ENCODE data around the gene ATP2B2.
"Not testable (repeated sequence)": the region's sequence is repeated elsewhere in the genome, so short reads cannot be mapped to it uniquely, and the experiment has no call there.

ATP2B2 gene

DNA sequence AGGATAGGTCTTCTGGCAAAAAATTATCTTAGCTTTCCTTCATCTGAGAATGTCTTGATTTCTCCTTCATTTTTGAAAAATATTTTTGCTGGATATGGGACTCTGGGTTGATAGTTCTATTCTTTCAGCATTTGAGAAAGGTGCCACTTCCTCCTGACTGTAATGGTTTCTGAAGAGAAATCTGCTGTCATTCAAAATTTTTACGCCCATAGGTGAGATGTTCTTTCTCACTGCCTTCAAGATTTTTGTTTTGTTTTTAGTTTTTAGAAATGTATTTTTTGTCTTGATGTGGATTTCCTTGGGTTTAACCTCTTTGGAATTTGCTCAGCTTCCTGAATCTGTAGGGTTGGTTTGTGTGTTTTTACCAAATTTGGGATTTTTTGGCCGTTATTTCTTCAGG is 37.1 kb upstream of the ATP2B2 start:
- TF ChIP-seq ESRRG (CRISPR knock-in tag; IDR thresholded peaks at IDR 0.05), result no peak
- TF ChIP-seq ZFP3 (CRISPR knock-in tag; IDR thresholded peaks at IDR 0.05), result no peak
- no peak for TF ChIP-seq CSDC2 (CRISPR knock-in tag; IDR thresholded peaks at IDR 0.05)
- TF ChIP-seq, protein P1, sequence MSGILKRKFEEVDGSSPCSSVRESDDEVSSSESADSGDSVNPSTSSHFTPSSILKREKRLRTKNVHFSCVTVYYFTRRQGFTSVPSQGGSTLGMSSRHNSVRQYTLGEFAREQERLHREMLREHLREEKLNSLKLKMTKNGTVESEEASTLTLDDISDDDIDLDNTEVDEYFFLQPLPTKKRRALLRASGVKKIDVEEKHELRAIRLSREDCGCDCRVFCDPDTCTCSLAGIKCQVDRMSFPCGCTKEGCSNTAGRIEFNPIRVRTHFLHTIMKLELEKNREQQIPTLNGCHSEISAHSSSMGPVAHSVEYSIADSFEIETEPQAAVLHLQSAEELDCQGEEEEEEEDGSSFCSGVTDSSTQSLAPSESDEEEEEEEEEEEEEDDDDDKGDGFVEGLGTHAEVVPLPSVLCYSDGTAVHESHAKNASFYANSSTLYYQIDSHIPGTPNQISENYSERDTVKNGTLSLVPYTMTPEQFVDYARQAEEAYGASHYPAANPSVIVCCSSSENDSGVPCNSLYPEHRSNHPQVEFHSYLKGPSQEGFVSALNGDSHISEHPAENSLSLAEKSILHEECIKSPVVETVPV (CRISPR knock-in tag; IDR thresholded peaks at IDR 0.05), result no peak
- TF ChIP-seq, protein P2, sequence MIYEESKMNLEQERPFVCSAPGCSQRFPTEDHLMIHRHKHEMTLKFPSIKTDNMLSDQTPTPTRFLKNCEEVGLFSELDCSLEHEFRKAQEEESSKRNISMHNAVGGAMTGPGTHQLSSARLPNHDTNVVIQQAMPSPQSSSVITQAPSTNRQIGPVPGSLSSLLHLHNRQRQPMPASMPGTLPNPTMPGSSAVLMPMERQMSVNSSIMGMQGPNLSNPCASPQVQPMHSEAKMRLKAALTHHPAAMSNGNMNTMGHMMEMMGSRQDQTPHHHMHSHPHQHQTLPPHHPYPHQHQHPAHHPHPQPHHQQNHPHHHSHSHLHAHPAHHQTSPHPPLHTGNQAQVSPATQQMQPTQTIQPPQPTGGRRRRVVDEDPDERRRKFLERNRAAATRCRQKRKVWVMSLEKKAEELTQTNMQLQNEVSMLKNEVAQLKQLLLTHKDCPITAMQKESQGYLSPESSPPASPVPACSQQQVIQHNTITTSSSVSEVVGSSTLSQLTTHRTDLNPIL (CRISPR knock-in tag; IDR thresholded peaks at IDR 0.05; ENCODE audit: low read depth), result no peak
- no peak for ATAC-seq

DNA sequence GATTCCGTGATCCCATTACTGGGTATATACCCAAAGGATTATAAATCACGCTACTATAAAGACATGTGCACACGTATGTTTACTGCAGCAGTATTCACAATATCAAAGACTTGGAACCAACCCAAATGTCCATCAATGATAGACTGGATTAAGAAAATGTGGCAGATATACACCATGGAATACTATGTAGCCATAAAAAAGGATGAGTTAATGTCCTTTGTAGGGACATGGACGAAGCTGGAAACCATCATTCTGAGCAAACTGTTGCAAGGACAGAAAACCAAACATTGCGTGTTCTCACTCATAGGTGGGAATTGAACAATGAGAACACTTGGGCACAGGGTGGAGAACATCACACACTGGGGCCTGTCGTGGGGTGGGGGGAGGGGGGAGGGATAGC is 35.0 kb upstream of the ATP2B2 start:
- ATAC-seq, result not testable (repeated sequence)

DNA sequence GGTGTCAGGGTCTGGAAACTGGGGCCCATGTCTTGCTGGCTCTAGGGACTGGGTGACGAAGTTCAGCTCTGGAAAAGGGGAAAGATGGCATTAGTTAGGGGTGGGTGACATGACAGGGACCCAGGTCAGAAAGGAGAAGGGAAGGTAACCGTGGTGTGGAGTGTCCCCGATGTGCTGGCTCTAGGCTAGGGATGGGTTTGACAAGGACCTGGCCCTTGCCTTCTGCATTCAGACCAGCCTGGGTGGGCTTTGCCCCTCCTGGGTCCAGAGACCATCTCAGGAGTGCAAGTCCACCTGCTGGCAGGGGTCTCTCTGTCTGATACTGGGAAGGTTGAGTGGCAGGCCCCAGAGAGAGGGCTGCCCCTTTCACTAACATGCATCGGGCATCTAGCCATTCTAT is 28.7 kb upstream of the ATP2B2 start:
- ATAC-seq, result no peak
- TF ChIP-seq ZFP3 (CRISPR knock-in tag; IDR thresholded peaks at IDR 0.05) (no peak), BACH2 (CRISPR knock-in tag; IDR thresholded peaks at IDR 0.05; ENCODE audit: borderline replicate concordance) (no peak), ZFP30 (CRISPR knock-in tag; IDR thresholded peaks at IDR 0.05) (no peak), TOX (CRISPR knock-in tag; IDR thresholded peaks at IDR 0.05; ENCODE audit: borderline replicate concordance) (no peak), ESRRG (CRISPR knock-in tag; IDR thresholded peaks at IDR 0.05) (no peak), ZNF8 (CRISPR knock-in tag; IDR thresholded peaks at IDR 0.05) (no peak), OSR1 (CRISPR knock-in tag; IDR thresholded peaks at IDR 0.05) (no peak), TCF4 (CRISPR knock-in tag; IDR thresholded peaks at IDR 0.05; ENCODE audit: borderline replicate concordance) (no peak), ISL1 (CRISPR knock-in tag; IDR thresholded peaks at IDR 0.05) (no peak), ZNF565 (CRISPR knock-in tag; conservative IDR thresholded peaks at IDR 0.05; ENCODE audit: low read depth) (no peak), ZC3H10 (CRISPR knock-in tag; IDR thresholded peaks at IDR 0.05) (no peak), SNAI2 (CRISPR knock-in tag; IDR thresholded peaks at IDR 0.05) (no peak), ZNF70 (CRISPR knock-in tag; IDR thresholded peaks at IDR 0.05) (no peak)
- TF ChIP-seq, protein P2 (CRISPR knock-in tag; IDR thresholded peaks at IDR 0.05; ENCODE audit: low read depth), result no peak
- TF ChIP-seq, protein P3, sequence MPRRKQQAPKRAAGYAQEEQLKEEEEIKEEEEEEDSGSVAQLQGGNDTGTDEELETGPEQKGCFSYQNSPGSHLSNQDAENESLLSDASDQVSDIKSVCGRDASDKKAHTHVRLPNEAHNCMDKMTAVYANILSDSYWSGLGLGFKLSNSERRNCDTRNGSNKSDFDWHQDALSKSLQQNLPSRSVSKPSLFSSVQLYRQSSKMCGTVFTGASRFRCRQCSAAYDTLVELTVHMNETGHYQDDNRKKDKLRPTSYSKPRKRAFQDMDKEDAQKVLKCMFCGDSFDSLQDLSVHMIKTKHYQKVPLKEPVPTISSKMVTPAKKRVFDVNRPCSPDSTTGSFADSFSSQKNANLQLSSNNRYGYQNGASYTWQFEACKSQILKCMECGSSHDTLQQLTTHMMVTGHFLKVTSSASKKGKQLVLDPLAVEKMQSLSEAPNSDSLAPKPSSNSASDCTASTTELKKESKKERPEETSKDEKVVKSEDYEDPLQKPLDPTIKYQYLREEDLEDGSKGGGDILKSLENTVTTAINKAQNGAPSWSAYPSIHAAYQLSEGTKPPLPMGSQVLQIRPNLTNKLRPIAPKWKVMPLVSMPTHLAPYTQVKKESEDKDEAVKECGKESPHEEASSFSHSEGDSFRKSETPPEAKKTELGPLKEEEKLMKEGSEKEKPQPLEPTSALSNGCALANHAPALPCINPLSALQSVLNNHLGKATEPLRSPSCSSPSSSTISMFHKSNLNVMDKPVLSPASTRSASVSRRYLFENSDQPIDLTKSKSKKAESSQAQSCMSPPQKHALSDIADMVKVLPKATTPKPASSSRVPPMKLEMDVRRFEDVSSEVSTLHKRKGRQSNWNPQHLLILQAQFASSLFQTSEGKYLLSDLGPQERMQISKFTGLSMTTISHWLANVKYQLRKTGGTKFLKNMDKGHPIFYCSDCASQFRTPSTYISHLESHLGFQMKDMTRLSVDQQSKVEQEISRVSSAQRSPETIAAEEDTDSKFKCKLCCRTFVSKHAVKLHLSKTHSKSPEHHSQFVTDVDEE (CRISPR knock-in tag; IDR thresholded peaks at IDR 0.05), result no peak
- TF ChIP-seq, protein P4, sequence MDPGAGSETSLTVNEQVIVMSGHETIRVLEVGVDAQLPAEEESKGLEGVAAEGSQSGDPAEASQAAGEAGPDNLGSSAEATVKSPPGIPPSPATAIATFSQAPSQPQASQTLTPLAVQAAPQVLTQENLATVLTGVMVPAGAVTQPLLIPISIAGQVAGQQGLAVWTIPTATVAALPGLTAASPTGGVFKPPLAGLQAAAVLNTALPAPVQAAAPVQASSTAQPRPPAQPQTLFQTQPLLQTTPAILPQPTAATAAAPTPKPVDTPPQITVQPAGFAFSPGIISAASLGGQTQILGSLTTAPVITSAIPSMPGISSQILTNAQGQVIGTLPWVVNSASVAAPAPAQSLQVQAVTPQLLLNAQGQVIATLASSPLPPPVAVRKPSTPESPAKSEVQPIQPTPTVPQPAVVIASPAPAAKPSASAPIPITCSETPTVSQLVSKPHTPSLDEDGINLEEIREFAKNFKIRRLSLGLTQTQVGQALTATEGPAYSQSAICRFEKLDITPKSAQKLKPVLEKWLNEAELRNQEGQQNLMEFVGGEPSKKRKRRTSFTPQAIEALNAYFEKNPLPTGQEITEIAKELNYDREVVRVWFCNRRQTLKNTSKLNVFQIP (CRISPR knock-in tag; IDR thresholded peaks at IDR 0.05; ENCODE audit: borderline replicate concordance, low read depth), result no peak
- TF ChIP-seq, protein P1 (CRISPR knock-in tag; IDR thresholded peaks at IDR 0.05), result no peak

DNA sequence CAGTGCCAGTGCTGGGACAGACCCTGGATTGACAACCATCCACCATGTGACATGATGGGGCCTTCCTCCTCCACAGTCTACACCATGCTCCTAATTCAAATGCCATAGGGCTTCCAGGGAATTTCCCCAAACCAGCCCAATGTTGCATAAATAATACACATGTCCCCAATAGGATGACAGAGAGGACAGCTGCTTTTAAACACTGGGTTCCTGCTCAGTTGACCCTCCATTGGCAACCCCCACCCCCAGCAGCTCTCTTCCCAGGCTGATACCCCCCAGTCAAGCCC is 28.3 kb upstream of the ATP2B2 start:
- TF ChIP-seq, protein P2 (CRISPR knock-in tag; IDR thresholded peaks at IDR 0.05; ENCODE audit: low read depth), result no peak
- TF ChIP-seq TCF4 (CRISPR knock-in tag; IDR thresholded peaks at IDR 0.05; ENCODE audit: borderline replicate concordance), result no peak
- TF ChIP-seq, protein P3 (CRISPR knock-in tag; IDR thresholded peaks at IDR 0.05), result no peak
- no peak for ATAC-seq

All from SK-N-SH treated with all-trans-retinoic acid at 6 μM for 48 hours (cell line).